Amniotic epithelial cell (primary cell): ENCODE data around the gene MBP.

ENCODE experiments used
- DNase-seq: peaks from one replicate; pipeline ENCODE4 v3.0.0-alpha.2; 2010; ENCODE audit warnings: low read depth

The MBP gene

GRCh38 chr18:76986406-76986805 is 146.2 kb downstream of the MBP start:
- DNase-seq = no peak

GRCh38 chr18:76985951-76986236 is 146.7 kb downstream of the MBP start:
- DNase-seq = no peak

- DNase-seq = no peak
These were observed 147.2 kb downstream of the MBP start for GRCh38 chr18:76985156-76985950.

GRCh38 chr18:76984193-76985155 is 148.1 kb downstream of the MBP start:
- no peak for DNase-seq

DNA sequence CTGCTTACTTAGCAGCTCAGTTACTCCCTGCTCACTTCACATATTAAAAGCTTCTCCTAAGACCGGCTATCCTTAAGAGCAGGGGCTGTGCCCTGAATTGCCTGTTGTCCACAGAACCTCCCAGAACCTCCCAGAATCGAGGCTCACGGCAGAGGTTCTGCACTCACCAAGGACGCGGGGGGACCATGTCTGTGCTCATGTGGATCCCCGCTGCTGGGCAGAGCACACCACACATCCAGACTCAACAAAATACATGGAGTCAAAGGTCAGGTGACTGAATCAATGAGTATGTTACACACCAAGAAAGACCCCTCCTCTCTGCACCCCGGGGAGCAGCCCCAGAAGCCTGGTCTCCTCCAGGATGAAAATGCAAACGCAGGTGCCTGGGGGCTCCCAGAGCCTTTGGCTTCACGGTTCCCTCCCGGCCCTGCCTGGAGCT is 149.0 kb downstream of the MBP start:
- no peak for DNase-seq

- DNase-seq = peak; percentile 57
These were observed 149.6 kb downstream of the MBP start for GRCh38 chr18:76982841-76983583.

GRCh38 chr18:76982038-76982437 is 150.5 kb downstream of the MBP start:
- no peak for DNase-seq

- DNase-seq = no peak
These were observed 151.1 kb downstream of the MBP start for GRCh38 chr18:76981396-76981968.

- no peak for DNase-seq
These were observed 151.8 kb downstream of the MBP start for GRCh38 chr18:76980663-76981395.

DNA sequence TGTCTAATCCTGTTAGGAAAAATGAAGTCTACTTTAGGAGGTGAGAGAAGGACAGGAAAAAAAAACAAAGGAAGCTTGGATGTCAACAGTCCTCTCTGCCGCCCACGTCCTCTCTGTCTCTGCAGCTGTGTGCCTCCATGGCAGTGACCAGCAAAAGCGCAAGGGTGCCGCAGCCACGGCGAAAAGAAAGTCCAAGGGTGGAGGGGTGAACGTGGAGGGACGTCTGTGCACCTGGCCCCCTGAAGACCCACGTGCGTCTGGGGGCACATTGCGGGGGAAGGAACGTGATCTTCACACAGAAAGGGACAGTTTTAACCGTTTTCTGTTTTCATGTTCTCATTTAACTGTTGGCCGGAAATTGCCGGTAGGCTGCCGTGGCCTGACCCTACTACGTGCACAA is 152.7 kb downstream of the MBP start:
- DNase-seq = no peak

DNA sequence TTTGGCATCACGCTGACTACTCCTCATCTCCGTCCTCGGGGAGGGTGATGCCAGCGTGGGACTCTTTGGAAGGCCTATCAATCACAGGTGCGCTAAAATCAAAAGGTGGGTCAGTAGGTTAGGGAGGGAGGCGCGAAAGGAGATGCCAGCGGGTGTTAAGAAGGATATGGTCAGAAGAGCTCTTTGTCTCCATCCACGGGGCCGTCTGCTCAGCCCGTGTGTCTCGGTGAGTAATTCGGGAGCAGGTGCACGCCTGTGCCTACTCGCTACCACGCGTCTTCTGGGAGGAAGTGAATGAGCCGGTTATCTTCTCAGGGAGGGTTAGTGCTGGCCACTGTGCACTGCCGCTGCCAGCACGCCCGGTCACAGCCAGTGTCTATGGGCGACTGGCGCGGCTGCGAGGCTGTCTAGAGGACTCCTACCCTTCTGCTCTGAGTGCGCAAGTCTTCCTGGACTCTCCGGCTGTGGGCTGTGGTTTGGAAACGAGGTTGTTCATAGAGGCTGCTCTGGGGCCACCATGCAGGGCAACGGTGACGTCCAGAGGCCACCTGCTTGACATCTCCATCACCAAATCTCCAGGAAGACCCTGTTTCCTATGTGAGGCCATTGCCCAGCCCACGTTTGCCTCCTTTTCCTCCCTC is 153.4 kb downstream of the MBP start:
- no peak for DNase-seq

DNA sequence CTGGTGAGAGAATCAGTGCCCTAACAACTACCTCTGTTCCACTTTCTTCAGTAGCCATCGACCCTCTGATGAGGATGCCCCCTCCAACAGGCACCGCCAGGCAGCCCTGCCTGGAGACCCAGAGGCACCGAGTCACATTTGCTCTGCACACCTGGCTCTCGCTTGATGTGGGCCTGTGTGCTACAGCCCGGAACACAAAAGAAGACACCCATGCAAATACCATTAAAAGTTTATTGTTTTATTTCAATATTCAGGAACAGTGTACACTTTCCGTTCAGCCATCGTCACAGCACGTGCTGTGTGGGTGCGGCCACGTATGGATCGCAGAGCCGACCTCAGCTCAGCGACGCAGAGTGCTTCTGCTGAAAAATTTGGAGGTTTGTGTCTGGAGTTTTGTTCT is 154.0 kb downstream of the MBP start:
- no peak for DNase-seq

DNA sequence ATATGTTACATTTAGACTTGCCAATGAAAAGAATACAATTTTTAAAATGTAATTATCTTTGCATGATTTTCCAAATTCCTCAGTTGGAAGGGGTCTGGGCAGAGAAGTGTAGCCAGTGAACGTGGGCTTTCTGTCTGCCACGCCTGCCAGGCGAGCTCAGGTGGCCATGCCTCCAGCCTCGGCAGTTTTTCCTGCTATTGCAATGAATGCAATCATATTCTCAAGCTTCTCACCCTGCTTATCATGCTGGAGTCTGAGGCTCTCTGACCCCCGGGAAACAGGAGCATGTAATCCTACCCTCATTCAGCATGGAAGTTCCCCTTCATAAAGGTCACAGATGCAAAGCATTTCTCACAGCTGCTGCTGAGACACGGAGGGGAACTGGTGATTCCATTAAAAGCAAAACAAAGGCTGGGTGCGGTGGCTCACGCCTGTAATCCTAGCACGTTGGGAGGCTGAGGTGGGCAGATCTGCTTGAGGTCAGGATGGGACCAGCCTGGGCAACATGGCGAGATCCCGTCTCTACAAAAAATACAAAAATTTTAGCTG is 154.8 kb downstream of the MBP start:
- DNase-seq = no peak

DNA sequence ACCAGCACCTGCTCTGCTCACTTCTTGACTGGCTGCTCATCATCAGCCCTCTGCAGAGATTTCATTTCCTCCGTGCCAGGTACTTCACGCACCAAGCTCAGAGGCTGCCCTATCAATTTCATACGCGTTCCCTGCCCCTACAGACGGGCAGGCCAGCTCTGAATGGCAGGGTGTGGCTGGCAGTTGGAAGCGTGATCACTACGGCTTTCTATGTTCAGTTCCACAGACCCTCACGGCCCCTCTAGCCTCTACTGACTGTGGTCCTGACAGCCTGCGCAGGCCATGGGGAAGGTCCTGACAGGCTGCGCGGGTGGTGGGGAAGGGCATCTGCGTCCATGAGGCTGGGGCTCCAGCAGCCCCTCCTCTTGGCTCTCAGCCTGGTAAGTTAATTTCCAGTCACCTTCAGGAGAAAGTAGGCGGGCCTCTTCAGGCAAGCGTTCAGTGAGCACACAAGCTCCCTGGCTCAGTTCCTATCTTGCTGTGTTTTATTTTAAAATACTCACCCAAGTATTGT is 155.4 kb downstream of the MBP start:
- peak; percentile 14 for DNase-seq

DNA sequence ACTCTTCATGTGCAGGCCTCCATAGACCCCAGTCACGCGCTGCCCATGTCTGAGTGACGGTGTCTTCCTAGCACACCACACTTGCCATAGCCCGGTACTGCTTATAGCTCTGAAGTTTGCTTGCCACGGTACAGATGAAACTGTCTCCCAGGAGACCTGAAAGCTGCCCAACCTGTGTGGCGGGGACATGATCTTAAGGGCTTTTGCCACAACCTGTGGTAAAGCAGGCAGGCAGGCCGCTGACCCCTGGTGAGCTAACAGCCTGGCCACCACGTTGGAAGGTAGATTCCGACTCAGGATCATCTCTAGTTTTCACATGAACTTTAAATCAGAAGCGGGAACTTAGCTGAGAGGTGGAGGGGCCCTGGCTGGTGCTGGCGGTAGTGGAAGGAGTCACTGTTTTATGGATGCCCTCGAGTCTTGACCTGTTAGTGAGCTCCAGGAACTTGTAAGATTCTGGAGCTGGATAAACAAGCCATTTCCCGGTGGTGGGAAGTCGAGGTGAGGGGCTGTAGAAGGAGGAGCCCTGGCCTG is 156.9 kb downstream of the MBP start:
- no peak for DNase-seq

DNA sequence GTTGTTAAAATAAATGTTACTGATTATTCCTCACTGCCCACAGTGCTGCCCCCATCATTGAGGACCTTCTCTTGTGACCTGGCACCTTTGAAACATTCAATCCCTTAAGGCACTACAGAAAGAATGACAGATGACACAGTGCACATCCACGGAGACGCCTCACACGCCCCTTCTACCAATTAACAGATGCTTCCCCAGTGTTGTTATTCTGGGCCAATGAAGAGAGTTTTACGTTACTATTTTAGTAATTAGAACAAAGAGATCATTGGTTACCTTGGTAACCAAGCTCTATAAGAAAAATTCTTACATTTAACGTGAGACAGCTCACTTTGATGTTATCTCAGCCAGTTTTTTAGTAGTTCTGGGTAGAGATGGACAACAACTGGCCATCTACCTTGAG is 158.2 kb downstream of the MBP start:
- DNase-seq = no peak

DNA sequence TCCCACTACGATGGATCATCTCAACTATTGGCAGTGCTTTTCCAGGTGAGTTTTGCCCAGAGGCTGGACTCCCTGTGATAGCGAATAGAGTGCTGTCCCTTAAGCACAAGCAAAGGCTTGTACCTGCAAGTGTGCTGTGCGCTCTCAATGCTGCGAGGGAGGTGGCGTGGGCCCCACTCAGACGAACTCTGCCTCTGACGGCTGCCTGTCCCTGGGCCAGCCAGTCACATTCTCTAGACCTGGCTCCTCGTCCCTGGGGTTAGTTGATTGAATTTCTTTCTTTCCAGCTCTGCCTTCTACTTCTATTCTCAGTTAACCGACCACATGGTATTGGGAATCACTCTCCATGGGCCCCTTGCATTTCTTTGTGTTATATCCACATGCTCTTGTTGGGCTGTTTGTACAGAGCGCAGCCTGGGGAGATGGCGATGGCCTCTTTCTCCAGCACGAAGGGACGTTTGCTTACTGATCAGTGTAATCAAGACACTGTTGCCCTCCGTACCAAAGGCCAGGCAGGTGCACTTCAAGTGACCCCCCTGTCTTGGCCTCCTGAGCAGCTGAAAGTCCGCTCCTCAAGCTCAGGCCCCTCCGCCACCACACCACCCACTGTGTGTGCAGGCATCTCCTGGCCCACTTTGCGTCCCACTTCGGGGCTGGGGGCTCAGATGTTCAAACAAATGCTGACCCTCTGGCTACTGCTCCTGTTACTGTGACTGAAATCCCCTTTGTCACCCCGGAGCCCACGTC is 158.9 kb downstream of the MBP start:
- no peak for DNase-seq

DNA sequence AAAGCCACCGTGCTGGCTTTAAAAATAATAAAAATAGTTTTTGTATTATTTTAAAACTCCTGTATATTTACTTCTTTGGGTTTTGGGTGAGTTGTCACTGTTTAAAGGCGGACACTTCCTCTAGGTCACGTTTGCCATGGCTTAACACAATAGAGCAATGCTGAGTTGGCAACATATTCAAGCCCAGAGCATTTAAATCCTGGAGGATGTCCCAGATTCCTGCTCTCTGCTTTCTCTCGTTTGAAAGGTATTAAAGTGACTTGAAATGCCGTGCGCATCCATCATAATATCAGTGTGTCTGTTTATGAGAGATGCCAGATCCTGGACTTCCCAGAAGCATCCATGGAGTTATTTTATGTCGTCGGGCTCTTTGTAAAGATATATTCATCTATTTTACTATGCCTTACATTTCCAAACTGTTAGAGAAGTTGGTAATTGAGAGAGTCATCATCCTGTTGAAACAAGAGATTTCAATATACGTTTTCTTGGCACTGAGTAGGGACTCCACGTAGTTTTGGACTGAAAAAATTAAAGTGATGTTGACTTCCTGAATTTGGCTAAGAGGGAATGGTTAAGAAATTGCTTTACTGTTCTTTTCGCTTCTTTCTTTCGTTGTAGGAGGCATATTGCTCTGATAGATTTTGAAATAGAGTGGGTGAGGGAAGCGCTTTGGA is 159.6 kb downstream of the MBP start:
- no peak for DNase-seq

DNA sequence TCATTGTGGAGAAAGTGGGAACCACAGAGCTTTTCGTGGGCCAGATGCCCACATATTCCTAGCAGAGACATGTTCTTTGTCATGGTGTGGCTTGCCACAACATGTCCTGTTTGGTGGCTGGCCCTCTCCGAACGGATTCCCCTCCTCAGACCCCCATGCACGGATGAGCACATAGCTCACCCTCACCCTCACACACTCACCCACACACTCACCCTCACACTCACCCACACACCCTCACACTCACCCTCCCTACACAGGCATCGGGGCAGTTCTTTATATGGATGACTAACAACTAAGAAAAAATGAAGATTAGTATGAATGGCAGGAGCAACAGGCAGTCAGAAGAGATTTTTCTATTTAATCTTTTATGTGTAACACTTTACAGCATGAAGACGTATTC is 160.3 kb downstream of the MBP start:
- no peak for DNase-seq
